Measurements from ENCODE around the gene ETV3L.
"Not testable (repeated sequence)": the region's sequence is repeated elsewhere in the genome, so short reads cannot be mapped to it uniquely, and the experiment has no call there.

ETV3L gene

DNA sequence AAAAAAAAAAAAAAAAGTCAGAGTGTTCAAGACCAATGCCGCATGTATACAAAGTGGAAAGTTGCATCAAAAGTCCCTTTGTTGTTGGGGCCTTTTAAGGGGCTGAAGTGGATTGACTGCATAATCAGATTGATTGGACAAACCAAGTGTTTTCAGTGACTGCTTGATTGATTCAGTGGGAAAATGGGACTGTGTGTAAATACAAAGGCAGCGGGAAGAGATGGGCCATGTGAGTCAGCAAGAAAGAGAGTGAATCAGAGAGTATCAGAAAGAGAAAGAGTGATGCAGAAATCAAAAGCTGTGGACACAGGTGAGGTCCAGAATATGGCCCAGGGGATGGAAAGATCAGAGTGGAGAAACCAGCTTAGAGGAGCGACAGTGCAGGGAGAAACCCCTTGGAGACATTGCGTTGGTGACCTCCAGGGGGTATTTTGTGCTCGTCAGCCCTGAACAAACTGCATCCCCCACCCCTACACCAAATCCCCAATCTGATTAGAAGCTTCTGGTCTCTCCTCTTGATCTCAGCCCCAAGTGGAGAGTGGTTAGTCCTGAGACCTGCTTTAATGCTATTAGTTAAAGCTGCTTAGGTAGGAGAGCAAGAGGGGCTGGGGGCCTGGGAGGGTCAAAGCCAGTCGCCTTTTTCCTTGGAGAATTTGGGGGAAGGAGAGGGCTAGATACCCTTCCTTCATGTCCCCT is 5.1 kb upstream of the ETV3L start:
- DNase-seq = no peak

GRCh38 chr1:157103268-157103667 is 3.7 kb upstream of the ETV3L start:
- no peak for DNase-seq

DNA sequence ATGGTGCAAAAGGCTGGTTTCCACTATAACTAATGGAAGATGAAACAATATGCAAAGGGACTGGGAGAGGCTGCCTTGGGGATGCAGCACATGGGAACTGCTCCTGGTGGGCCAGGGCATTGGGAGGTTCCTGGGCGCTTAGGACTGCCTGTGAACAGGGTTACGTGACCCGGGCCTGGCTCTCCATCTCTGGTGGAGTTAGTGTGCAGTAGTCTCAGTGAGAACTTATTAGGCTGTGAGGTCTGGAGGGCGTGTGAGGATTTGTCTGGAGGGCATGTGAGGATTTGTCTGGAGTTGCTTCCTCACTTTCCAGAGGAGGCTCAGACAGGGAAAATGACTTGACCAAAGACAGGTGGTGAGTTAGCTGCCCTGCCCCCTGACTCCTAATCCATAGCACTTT is 1.5 kb upstream of the ETV3L start:
- no peak for DNase-seq

- DNase-seq = not testable (repeated sequence)
These were observed 498 bp downstream of the ETV3L start for GRCh38 chr1:157098987-157099632.

DNA sequence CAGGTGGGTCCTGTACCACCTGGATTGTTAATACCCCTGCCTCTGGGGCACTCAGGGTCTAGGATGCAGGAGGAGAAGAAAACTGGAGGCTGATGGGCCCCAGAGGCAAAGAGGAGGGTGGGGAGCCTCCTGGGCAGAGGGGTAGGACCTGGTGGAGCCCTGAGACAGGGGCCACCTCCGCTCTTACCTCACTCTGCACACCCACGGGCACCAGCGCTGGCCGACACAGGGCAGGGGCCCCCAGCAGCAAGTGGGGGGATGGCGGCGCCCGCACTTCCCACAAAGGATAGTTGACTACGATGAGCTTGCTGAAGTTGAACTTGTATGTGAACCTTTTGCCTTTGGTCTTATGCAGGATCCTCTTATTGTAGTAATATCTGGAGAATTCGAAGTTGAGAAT is 1.1 kb downstream of the ETV3L start:
- no peak for DNase-seq

DNA sequence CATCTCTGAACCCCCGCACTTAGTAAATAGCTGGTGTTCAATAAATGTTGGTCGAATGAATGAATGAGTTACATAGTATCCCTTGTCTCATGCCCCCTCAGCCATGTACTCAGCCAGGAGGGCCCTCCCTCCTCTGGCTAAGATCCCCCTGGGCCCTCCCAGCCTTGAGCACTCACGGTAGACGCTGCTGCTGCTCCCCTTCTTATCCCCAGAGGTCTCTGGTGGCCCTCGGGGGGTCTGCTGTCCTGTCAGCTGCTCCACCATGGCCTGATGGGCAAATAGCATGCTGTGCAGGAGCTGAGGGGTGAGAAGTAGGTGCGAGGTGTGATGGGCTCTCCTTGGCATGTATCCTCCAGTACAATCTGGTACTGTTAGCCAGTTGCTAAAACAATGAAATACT is 1.9 kb downstream of the ETV3L start:
- DNase-seq = no peak

DNA sequence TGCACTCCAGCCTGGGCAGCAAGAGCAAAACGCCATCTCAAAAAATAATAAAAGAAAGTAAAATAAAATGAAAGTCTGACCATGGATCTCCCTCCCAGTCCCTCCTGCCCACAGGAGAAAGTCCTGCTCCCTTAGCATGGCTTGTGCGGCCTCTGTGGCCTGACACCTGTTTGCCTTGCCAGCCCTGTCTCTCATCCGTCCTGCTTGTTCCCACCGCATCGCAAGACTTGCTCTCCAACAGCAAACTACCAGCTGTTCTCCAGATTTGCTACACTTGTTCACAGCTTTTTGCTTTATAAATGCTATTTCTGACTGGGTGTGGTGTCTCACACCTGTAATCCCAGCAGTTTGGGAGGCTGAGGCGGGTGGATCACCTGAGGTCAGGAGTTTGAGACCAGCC is 2.7 kb downstream of the ETV3L start:
- DNase-seq = no peak

DNA sequence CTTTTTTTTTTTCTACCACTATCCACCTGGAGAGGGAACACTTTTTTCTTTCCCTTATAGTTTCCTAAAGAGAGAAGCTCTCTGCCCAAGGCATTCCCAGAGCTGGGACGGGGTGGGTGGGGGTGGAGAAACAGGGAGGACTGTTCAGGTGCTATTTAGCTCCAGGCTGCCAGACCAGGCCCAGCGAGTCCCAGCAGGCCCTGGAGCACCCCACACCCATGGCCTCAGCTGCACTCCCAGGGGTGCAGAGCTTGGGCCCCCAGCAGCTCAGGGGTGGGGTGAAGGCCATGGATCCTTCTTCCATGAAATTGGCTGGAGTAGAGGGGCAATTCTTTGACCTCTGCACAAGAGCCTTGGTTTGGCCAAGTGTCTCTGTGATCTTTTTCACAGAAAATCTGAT is 4.1 kb downstream of the ETV3L start:
- no peak for DNase-seq

DNA sequence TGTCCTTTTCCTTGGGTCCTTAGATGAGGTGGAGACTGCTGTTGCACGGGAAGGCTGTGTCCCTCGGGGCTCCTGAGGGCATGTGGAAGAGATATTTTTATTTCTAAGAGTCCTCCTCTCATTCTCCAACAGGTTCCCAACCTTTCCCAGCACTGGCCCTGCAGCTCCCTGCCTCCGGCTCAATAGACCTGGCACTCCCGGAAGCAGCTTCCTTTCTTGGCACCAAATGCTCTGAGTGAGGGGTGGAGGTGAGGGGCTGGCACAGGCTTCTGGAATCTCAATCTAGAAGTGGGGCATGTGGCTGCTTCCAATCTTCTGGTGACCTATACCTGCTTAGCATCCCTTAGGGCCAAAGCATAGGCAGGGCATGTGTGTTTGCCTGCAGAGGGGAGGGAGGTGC is 4.5 kb downstream of the ETV3L start:
- DNase-seq = no peak

DNA sequence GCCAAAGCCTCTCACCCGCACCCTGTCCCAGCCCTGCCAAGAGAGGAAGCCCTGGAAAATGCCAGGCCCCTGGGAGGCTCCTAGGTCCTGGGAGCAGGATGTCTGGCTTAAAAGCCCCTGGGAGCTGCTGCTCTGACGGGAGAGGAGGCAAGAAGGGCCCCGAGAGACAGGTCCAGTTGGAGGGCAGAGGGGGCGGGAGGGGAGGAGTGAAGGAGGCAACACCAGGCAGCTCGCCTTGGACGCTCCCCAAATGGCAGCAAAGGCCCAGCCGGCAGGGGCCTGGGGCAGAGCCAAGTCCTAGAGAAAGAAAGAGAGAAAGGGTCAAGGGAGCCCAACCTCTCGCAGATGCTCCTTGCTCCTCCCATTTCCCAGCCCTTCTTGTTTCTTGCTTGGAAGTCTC is 6.8 kb downstream of the ETV3L start:
- DNase-seq = no peak

DNA sequence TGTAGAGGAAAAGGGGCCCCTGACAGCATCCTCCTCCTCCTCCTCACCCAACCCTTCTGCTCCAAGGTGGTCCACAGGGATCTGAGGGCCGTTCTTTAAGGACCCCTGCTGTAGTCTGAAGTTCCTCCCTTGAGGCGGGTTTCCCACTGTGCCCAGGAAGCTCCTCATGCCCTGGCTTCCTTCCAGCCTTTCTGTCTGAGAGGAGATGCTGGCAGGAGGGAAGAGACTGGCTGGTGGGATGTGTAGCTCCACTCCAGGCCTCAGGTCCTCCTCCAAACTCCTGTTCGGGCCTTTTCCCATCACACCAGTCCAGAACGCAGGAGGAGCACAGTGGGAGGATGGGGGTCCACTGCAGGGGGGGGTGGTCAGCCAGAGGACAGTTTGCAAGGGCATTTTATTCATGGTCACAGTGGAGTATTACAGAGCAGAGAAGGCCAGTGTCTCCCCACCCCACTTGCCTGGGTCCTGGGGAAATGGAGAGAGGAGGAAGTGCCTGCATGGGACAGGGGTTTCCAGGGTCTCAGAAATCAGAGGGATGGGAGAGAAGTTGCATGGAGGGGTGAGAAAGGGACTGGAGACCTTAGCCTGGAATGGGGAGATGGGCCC is 7.8 kb downstream of the ETV3L start:
- no peak for DNase-seq

- DNase-seq = no peak
These were observed 8.4 kb downstream of the ETV3L start for GRCh38 chr1:157091186-157091585.

DNA sequence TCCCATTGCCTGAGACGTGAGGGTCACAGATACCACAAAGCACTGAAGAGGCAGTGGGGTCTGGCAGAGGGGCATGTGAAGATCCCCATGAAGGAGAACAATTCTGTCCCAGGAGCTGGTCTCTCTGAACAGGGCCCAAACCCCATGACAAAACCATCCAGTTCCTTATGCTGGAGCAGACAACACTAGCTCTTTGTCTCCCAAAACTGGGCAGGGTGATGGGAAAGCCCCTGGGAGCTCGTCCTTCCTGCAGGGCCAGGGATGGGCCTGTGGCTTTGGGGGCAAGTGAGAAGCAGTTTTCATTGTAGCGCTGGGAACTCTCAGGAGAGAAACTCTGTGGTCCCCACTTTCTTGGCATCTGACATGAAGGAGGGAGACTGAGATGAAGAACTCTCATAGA is 8.8 kb downstream of the ETV3L start:
- no peak for DNase-seq

GRCh38 chr1:157090196-157090647 is 9.4 kb downstream of the ETV3L start:
- DNase-seq = peak; percentile 82

DNA sequence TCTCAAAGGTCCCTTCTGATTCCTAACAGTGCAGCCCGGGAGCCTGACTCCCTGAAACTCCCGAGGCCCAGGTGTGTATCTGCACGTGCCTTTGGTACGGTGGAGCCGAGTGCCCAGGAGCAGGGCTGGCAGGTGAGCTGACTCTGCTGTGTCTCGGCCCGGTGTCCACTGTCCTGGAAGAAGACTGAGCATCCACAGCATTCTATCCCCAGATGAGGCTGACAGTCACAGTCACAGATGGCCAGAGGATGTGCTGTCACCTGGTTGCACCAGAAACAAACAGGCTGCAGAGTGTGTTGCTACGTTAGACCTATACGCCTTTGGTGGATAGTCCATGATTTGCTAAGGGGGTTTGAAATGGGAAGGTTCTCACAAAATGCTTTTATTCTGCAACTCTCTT is 9.8 kb downstream of the ETV3L start:
- DNase-seq = no peak

GRCh38 chr1:157088607-157089006 is 11.0 kb downstream of the ETV3L start:
- no peak for DNase-seq

DNA sequence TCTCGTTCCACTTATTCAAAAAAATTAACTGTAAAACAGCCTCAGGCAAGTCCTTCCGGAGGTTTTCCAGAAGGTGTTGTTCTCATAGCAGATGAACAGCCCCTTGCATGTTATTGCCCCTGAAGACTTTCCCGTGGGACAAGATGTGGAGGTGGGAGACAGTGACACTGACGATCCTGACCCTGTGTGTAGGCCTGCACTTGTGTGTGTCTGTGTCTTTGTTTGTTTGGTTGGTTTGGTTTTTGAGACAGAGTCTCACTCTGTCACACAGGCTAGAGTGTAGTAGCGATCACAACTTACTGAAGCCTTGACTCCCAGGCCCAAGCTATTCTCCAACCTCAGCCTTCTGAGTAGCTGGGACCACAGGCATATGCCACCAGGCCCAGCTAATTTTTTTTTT is 12.6 kb downstream of the ETV3L start:
- no peak for DNase-seq

DNA sequence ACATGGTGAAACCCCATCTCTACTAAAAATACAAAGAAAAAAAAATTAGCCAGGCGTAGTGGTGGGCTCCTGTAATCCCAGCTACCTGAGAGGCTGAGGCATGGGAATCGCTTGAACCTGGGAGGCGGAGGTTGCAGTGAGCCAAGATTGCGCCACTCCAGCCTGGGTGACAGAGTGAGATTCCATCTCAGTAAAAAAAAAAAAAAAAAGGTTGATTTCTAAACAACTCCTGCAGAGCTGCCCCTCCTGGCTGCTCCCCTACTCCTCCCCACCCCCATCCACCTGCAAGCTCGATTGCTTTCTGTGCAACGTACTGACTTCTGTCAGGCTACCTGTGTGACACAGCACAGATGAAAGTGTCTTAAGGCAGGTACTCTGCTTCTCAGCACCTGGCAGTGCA is 13.3 kb downstream of the ETV3L start:
- DNase-seq = no peak

DNA sequence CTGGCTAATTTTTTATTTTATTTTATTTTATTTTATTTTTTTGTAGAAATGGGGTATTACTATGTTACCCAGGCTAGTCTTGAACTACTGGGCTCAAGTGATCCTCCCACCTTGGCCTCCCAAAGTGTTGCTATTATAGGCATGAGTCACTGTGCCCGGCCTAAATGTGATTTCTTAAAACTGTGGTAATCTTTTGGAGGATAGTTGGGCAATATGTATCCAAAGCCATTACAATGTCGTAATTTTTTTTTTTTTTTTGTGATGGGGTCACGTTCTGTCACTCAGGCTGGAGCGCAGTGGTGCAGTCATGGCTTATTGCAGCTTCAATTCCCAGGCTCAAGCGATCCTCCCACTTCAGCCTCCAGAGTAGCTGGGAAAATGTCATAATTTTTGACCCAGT is 14.2 kb downstream of the ETV3L start:
- no peak for DNase-seq

DNA sequence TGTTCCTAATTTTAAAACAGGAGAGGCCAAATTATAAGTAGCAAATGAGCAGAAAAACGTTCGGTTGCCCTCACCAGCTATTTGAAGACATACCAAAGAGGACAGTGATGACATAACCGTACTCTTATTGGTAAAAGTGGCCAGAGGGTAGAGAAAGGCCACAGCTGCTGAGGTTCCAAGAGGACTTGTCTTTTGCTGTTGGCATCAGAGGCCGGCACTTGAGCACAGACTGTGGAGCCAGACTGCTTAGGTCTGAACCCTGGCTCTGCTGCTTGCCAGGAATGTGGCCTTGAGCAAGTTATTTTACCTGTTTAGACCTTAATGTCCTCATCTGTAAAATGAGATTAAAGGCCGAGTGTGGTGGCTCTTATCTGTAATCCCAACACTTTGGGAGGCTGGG is 14.9 kb downstream of the ETV3L start:
- no peak for DNase-seq

DNA sequence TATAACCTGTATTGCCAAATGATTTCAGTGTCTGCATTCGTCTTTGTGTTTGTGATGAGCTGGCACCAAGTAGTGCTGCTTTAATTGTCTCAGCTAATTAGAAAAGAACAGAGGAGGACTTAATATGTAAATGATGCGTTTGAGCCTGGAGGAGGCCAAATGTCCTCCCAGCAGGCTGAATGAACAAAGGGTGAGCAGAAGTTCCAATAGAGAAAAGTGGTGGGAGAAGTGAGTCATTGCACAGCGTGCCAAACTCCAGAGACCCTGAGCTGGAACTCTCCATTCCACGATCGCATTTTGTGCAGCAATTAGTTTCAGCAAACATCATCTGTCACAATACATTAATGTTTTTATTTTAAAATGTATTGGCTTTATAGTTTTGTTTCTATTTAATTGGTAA is 17.9 kb downstream of the ETV3L start:
- no peak for DNase-seq

DNA sequence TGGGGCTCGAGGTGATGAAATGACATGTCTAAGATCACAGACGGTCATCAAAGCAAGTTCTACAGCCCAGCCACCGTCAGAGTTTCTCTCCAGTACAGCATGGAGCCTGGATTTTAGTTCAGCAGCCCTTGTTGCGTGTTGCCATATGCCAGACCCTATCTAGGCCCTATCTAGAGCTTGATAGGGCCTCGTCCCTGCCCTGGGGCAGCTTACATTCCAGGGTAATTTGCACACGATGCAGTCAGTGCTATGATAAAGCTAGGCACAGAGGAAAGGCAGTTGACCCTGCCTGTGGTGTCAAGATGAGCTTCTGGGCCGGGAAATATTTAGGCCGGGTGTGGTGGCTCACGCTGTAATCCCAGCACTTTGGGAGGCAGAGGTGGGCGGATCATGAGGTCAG is 18.9 kb downstream of the ETV3L start:
- no peak for DNase-seq

DNA sequence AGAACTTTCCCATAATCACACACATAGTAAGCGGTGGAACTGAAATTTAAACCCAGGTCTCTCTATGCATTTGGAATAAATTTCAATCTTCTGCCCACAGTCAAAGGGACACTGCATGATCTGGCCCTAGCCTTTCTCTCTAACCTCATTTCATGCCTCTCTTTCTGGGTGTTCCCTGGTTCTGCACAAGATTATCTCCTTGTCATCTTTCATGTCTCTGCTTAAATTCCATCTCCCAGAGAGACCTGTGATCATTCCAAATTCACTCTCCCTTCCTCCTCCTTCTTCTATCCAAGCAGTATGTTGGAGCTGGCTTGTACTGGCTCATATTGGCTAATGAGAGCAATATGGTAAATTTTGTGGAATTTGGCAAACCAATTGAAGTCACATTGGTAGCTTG is 22.2 kb downstream of the ETV3L start:
- no peak for DNase-seq

- DNase-seq = peak; percentile 36
These were observed 25.5 kb downstream of the ETV3L start for GRCh38 chr1:157073944-157074685.
